ENCODE data around the gene ADARB1.

GRCh38 chr21:45059121-45059520 is 15.3 kb upstream of the ADARB1 start:
- no peak for TF ChIP-seq CTCF (IDR thresholded peaks at IDR 0.05)
- no peak for TF ChIP-seq EP300 (IDR thresholded peaks at IDR 0.05)
